HG03139 (cell line): ENCODE results near the gene MATK.

Source experiments
- ATAC-seq: cut with Tn5 transposase; IDR thresholded peaks from one replicate; pipeline ENCODE4 v1.9.1; 2021; ENCODE audit not compliant: unreplicated experiment

The MATK gene

DNA sequence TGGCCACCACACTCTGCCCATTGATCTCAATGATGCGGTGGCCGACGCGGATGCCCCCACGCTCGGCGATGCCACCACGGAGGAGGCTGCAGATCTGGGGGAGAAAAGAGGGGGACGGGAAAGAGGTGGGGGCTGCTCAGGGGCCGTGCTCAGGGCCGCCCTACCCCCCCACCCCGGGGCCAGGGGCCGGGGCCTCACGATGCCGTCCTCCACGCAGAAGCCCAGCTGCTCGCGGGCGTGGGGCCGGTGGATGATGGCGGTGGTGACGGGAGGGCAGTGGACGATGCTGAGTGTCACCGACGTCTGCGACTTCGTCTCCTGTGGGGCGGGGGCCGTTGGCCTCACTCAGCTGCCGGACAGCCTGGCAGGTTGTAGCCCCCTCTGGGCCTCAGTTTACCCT, 34.9 kb downstream of the MATK start:
- no peak for ATAC-seq

DNA sequence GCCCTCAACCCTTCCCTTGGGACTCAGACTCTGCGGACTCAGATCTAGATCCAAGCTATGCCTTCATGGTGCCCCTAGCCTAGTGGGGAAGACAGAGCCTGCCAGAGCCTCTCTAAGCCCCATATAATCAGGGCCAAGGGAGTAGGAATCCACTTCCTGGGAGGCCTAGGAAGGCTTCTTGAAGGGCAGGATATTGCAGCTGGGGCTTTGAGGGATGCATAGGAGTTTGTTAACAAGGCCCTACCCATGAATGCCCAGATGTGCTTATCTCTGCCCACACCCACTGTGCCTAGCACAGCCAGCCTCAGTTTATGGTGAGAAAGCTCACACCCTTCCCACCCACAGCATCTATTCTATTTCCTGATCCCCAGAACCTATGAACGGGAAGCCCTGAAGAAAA, 36.0 kb downstream of the MATK start:
- no peak for ATAC-seq

DNA sequence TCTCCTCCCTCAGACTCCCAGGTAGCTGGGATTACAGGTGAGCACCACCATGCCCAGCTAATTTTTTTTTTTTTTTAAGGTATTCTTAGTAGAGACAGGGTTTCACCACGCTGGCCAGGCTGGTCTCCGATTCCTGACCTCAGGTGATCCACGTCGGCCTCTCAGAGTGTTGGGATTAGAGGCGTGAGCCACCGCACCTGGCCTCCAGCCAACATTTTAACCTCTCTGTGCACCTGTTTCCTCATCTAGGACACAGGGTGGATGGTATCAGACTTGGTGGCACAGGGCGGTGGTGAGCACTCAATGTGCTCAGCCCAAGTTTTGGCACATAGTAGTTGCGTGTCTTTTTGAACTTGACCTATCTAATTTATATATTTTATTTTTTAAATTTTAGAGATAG, 37.2 kb downstream of the MATK start:
- ATAC-seq: no peak

DNA sequence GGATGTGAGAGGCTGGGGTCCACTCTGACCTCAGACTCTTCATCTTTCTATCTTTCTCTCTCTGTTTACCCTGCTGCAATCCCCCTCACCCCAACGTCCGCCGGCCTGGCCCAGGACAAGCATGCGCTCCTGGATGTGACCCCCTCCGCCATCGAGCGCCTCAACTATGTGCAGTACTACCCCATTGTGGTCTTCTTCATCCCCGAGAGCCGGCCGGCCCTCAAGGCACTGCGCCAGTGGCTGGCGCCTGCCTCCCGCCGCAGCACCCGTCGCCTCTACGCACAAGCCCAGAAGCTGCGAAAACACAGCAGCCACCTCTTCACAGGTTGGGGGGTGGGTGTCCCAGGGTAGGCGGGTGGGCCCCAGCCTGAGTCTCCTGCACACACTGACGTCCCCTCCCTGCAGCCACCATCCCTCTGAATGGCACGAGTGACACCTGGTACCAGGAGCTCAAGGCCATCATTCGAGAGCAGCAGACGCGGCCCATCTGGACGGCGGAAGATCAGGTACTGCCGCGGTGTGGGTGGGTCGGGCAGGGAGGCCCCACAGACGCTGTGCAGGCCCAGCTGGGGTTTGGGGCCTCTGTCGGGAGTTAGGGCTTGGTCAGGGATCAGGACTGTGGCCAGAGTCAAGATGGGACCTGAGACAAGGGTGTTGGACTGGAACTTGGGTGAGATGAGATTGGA, 39.7 kb downstream of the MATK start:
- ATAC-seq: no peak

DNA sequence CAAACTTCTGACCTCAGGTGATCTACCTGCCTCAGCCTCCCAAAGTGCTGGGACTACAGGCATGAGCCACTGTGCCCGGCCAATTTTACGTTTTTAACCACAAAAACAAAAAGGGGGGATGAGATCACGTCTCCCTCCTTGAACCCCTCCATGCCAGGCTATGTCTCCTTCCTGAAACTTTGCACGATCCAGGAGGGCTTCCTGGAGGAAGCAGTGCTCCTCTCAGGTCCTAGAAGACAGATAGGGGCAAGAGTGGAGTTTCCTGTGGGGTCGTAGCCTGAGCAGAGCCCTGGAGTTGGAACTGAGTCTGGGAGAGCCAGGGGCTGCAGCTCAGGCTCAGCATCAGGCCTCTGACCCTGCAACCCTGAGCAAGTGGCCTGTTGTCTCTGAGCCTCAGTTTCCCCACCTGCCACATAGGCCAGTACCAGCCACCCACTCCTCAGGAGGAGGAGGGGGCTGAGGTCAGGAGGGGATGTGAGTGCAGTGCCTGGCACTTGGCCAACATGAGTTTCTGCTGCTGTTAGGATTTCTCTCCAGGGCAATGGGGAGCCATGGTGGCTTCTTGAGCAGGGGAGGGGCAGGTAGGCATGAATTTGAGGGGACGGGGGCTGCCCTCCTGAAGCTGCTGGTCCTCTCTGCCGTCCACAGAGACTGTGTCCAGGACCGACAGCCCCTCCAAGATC, 40.7 kb downstream of the MATK start:
- no peak for ATAC-seq

DNA sequence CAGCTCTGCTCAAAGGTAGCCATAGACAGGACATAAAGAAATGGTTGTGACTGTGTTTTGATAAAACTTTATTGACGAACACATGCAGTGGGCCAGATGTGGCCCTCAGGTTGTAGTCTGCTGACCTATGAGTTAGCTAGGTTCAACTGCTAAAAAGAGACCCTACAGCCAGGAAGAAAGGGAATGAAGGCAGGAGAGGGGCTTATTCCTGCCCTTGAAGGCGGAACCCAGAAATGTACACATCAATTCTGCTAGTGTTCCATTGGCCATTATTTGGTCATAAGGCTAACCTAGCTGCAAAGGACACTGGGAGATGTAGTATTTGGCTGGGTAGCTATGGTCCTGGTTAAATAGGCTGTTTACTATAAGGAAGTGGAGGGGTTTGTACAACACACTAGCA, 42.7 kb downstream of the MATK start:
- ATAC-seq: no peak

DNA sequence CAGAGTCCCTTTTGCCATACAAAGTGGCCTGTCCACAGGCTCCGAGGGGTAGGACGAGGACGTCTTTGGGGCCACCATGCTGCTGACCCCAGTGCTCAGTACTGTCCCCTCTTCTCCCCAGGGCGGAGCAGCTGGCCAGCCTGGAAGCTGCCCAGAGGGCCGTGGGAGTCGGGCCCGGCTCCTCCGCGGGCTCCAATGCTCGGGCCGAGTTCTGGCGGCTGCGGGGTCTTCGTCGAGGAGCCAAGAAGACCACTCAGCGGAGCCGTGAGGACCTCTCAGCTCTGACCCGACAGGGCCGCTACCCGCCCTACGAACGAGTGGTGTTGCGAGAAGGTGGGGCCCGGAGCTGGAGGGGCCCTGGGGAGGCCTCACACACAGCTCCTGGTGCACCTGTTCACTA, 45.8 kb downstream of the MATK start:
- ATAC-seq: no peak

DNA sequence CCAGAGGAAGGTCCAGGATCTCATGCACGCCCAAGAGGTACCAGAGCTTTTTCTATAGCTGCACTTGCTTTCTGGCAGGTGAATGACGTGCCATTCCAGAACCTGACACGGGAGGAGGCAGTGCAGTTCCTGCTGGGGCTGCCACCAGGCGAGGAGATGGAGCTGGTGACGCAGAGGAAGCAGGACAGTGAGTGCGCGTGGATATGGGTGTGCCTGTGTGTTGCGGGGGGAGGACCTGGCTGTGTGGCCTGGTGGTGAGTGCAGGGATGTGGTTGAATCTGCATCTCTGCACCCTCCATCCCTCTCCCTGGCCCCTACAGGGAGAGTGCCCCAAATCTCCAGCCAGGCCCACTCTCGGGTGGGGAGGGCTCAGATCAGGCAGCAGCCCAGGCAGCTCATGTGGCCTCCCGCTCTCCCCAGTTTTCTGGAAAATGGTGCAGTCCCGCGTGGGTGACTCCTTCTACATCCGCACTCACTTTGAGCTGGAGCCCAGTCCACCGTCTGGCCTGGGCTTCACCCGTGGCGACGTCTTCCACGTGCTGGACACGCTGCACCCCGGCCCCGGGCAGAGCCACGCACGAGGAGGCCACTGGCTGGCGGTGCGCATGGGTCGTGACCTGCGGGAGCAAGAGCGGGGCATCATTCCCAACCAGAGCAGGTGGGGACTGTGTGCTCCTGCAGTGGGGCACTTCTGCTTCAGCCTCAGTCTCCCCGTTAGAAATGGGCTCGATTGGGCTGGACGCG, 47.5 kb downstream of the MATK start:
- no peak for ATAC-seq

DNA sequence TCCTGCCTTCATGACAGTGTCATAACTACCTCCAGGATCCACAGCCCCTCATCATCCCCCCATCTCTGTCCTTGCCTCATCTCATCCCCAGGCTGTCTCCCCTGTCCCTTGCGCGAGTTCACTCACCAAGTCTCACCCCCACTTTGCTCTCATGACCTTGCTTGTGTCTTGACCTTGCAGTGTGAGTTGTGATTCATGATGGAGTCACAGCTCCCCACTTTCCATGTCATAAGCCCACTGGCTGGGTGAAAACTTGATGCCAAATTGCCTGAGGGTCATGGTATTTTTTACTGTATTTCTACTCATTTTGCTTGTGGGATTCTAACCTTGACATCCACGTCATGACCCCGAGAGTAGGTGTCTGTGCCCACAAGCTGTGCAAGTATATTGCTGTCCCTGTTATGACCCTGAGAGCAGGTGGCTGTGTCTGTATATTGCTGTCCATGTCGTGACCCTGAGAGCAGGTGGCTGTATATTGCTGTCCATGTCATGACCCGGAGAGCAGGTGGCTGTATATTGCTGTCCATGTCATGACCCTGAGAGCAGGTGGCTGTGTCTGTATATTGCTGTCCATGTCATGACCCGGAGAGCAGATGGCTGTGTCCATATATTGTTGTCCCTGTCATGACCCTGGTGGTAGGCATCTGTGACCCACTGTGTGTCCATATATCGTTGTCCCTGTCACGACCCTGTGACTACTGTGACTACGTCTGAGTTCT, 48.5 kb downstream of the MATK start:
- no peak for ATAC-seq

DNA sequence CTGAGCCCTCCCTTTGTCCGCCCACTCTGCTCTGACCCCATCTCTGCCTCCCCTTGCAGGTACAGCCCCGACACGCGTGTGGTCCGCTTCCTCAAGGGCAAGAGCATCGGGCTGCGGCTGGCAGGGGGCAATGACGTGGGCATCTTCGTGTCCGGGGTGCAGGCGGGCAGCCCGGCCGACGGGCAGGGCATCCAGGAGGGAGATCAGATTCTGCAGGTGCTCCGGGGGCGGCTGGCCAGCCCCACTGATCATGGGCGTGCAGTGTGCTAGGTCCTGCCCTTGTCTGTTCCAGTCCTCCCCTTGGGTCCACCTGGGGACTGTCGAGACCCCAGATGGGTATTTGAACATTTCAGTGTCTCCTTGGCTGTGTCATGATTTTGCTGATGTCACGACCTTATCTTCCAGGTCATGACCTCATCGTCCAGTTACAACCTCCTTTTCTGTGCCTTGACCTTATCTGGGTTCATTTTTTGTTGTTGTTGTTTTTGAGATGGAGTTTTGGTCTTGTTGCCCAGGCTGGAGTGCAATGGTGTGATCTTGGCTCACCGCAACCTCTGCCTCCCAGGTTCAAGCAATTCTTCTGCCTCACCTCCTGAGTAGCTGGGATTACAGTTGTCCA, 50.0 kb downstream of the MATK start:
- no peak for ATAC-seq

DNA sequence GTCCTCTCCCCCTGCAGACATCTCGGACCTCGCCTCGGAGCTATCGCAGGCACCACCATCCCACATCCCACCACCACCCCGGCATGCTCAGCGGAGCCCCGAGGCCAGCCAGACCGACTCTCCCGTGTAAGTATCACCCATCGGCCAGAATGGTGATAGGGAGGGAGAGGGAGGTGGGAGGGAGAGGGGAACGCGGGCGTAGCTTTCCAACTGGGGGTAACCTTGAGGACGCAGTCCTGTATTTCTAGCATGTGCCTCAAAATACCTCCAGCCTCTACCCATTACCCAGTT, 51.9 kb downstream of the MATK start:
- no peak for ATAC-seq

DNA sequence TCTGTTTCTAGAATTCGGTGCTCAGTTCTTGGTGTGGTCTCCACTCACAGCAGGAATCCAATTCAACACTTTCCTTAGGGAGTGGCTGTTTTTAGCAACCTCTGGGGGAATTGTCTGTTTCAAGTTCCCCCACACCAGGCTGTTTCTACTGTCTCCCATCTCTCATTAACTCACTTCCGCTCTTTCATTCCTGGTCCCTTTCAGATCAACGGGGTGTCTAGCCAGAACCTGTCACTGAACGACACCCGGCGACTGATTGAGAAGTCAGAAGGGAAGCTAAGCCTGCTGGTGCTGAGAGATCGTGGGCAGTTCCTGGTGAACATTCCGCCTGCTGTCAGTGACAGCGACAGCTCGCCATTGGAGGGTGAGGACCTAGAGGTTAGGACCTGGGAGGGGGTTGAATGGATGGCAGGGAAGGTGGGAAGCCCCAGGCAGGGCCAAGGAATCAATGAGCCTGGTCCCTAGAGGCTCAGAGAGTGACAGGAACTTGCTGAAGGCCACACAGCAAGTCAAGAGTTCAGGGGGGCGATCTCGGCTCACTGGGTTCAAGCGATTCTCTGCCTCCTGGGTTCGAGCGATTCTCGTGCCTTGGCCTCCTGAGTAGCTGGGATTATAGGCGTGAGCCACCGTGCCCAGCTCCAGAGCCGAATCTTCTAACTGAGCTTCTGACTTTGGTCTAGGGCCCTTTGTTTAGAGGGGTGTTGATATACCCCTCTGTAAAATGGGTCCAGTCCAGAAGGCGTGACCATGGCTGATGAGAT, 52.5 kb downstream of the MATK start:
- ATAC-seq: no peak

DNA sequence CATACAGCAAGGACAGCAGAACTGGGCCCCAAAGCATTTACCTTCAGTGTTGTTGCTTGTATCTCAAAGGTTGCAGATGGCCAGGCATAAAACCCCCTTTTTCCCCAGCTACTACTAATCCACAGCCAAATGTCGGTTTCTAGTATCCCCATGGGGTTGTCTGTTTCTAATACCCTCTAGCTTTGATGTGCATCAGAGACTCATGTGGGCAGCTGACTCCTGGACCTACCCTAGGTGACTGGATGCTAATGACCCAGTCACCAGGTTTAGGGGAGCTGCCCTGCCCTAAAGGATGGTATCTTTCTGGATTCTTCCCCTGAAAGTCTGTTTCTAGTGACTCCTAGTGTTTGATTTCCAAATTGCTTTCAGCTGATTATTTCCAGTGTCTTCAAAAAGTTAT, 54.1 kb downstream of the MATK start:
- ATAC-seq: no peak

DNA sequence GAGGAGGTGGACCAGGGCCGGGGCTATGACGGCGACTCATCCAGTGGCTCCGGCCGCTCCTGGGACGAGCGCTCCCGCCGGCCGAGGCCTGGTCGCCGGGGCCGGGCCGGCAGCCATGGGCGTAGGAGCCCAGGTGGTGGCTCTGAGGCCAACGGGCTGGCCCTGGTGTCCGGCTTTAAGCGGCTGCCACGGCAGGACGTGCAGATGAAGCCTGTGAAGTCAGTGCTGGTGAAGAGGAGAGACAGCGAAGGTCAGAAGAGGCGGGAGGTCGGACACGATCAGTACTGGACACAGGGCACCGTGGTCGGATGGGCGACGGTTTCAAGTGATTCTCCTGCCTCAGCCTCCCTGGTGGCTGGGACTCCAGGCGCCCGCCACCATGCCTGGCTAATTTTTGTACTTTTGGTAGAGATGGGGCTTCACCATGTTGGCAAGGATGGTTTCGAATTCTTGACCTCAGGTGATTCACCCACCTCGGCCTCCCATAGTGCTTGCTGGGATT, 55.7 kb downstream of the MATK start:
- no peak for ATAC-seq
